Stomach (tissue), 4 donors: ENCODE data around the gene DCP1A.

Experiments
- CTCF ChIP-seq, 7 experiments: fragments of 450-650 bp in 4 of 7; fragments of 200-600 bp in 3 of 7; sonication (generic) in 3 of 7; IDR thresholded peaks; one replicate each; pipeline ENCODE4 v1.5.1; 2016 to 2019; ENCODE audit warnings: antibody characterized with exemption in 7 of 7, control low read depth in 2 of 7, mild to moderate bottlenecking in 1 of 7
- EP300 ChIP-seq: sonication (generic); formaldehyde crosslinking; IDR thresholded peaks from one replicate; pipeline ENCODE4 v1.6.1; 2017; ENCODE audit warnings: antibody characterized with exemption

- no peak for TF ChIP-seq EP300
- TF ChIP-seq CTCF (IDR thresholded peaks at IDR 0.05) = no peak
These were observed 34.5 kb downstream of the DCP1A start for GRCh38 chr3:53312832-53313231.
